GM12891 (cell line): ENCODE results near the gene STK25.

Source experiments
- POLR2A ChIP-seq: IDR thresholded peaks from 2 replicates; pipeline ENCODE4 v1.6.1; 2011; ENCODE audit warnings: low read depth, low read length, control low read depth
- POLR2AphosphoS5 ChIP-seq: IDR thresholded peaks from 2 replicates; pipeline ENCODE4 v1.6.1; 2011; ENCODE audit warnings: low read depth, low read length, control low read depth
- SPI1 ChIP-seq: IDR thresholded peaks from 2 replicates; pipeline ENCODE4 v1.6.1; 2011; ENCODE audit warnings: low read depth, low read length, control low read depth

DNA sequence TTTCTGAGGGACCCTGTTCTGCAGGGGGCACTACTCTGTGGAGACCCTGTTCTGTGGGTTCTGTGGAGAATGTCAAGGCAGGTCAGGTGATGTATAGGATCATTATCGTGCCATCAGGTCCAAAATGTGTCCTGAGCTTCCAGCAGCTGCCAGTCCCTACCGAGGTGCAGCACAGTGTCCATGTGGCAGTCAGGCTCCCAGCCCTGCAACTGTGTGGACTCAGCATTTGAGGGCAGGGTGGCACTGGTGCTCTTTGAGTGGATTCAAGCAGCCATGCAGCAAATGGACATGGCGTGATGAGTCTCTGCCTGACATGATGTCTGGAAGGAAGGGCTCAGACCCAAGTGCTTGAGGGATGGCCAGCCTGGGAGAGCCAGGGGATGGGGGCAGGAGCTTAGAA lies 35.0 kb downstream of the STK25 start:
- no peak for TF ChIP-seq POLR2A
- TF ChIP-seq POLR2AphosphoS5, result no peak
- no peak for TF ChIP-seq SPI1
